Neural cell (in vitro differentiated cells): ENCODE data around the gene SLC24A3. TPM values are rescaled to one million over a fixed set of nuclear protein-coding genes. Genes with fewer than 3 reads are reported as not detected.

Experiments
- H2AFZ ChIP-seq: fragments of 200-600, 300-800 bp; sonication (generic), shearing (Covaris generic); 2 replicates; pipeline ENCODE4 v1.6.0; 2014; ENCODE audit warnings: low read depth, mild to moderate bottlenecking, antibody characterized with exemption, low read length, moderate library complexity
- H3F3A ChIP-seq: fragments of 200-600 bp; shearing (Covaris generic); 2 replicates; pipeline ENCODE4 v1.6.1; 2016; ENCODE audit warnings: mild to moderate bottlenecking, moderate library complexity, mixed read lengths, antibody characterized with exemption, low read length; ENCODE audit not compliant: insufficient read depth, poor library complexity, severe bottlenecking
- H3K27ac ChIP-seq: fragments of 200-600, 300-800 bp; sonication (generic), shearing (Covaris generic); 2 replicates; pipeline ENCODE4 v1.5.1; 2014; ENCODE audit warnings: mild to moderate bottlenecking, low read length, moderate library complexity
- H3K27me3 ChIP-seq: fragments of 300-800, 200-600 bp; sonication (generic), shearing (Covaris generic); 2 replicates; pipeline ENCODE4 v1.6.0; 2014; ENCODE audit warnings: mild to moderate bottlenecking, low read depth, low read length, moderate library complexity; ENCODE audit not compliant: insufficient read depth
- H3K36me3 ChIP-seq: fragments of 300-800, 200-600 bp; sonication (generic), shearing (Covaris generic); 2 replicates; pipeline ENCODE4 v1.5.1; 2014; ENCODE audit warnings: mild to moderate bottlenecking, antibody characterized with exemption, low read length, moderate library complexity; ENCODE audit not compliant: insufficient read depth
- H3K4me2 ChIP-seq: fragments of 300-800, 200-600 bp; sonication (generic), shearing (Covaris generic); 2 replicates; pipeline ENCODE4 v1.6.0; 2014; ENCODE audit warnings: mild to moderate bottlenecking, low read length
- H3K4me3 ChIP-seq: fragments of 300-800, 200-600 bp; sonication (generic), shearing (Covaris generic); 2 replicates; pipeline ENCODE4 v1.5.1; 2014; ENCODE audit warnings: mild to moderate bottlenecking, low read length, moderate library complexity
- H3K79me2 ChIP-seq: fragments of 200-600 bp; shearing (Covaris generic); replicated peaks from 2 replicates; pipeline ENCODE4 v1.6.0; 2014; ENCODE audit warnings: mild to moderate bottlenecking, low read length, moderate library complexity; ENCODE audit not compliant: insufficient read depth
- H3K9ac ChIP-seq: fragments of 300-800, 200-600 bp; sonication (generic), shearing (Covaris generic); 2 replicates; pipeline ENCODE4 v1.6.1; 2016; ENCODE audit warnings: mild to moderate bottlenecking, low read length, mixed read lengths
- H3K9me2 ChIP-seq: fragments of 200-600 bp; shearing (Covaris generic); 2 replicates; pipeline ENCODE4 v1.6.1; 2016; ENCODE audit warnings: mild to moderate bottlenecking, low read length, mixed read lengths; ENCODE audit not compliant: insufficient read depth
- H3K9me3 ChIP-seq: fragments of 200-600, 300-800 bp; sonication (generic), shearing (Covaris generic); 2 replicates; pipeline ENCODE4 v1.6.1; 2016; ENCODE audit warnings: mild to moderate bottlenecking, mixed run types, low read length, moderate library complexity, mixed read lengths
- H4K20me1 ChIP-seq: fragments of 200-600 bp; shearing (Covaris generic); 2 replicates; pipeline ENCODE4 v1.6.1; 2016; ENCODE audit warnings: mild to moderate bottlenecking, mixed run types; ENCODE audit not compliant: insufficient read depth
- EP300 ChIP-seq: fragments of 450-650 bp; conservative IDR thresholded peaks from 2 replicates; pipeline ENCODE4 v1.6.1; 2014; ENCODE audit warnings: antibody characterized with exemption, mild to moderate bottlenecking, moderate library complexity; ENCODE audit not compliant: poor library complexity, severe bottlenecking
- EZH2 ChIP-seq: fragments of 200-600, 300-800 bp; shearing (Covaris generic), sonication (generic); IDR thresholded peaks from 2 replicates; pipeline ENCODE4 v1.6.1; 2014; ENCODE audit warnings: antibody characterized with exemption, low read length, borderline replicate concordance, mild to moderate bottlenecking; ENCODE audit not compliant: insufficient read depth, poor library complexity, severe bottlenecking
- MXI1 ChIP-seq: fragments of 450-650 bp; conservative IDR thresholded peaks from 2 replicates; pipeline ENCODE4 v1.6.1; 2014; ENCODE audit warnings: antibody characterized with exemption, mild to moderate bottlenecking; ENCODE audit not compliant: poor library complexity, severe bottlenecking
- POLR2AphosphoS5 ChIP-seq: IDR thresholded peaks from 2 replicates; pipeline ENCODE4 v1.6.1; 2012
- RAD21 ChIP-seq: fragments of 450-650 bp; conservative IDR thresholded peaks from 2 replicates; pipeline ENCODE4 v1.6.1; 2014; ENCODE audit warnings: antibody characterized with exemption, mild to moderate bottlenecking, moderate library complexity
- SMC3 ChIP-seq: fragments of 450-650 bp; conservative IDR thresholded peaks from 2 replicates; pipeline ENCODE4 v1.6.1; 2014; ENCODE audit warnings: antibody characterized with exemption, mild to moderate bottlenecking, moderate library complexity; ENCODE audit not compliant: poor library complexity
- TAF1 ChIP-seq: IDR thresholded peaks from 2 replicates; pipeline ENCODE4 v1.6.1; 2012; ENCODE audit warnings: low read depth
- polyA plus RNA-seq: library from polyadenylated mRNA; depleted of rRNA; stranded (reverse); fragments of >200 nt; gene quantifications from 2 replicates; pipeline ENCODE4 v1.2.3, GENCODE V29; 2014
- TF ChIP-seq, protein P1 (sequence below): fragments of 450-650 bp; IDR thresholded peaks from 2 replicates; pipeline ENCODE4 v1.5.1; 2014; ENCODE audit warnings: antibody characterized with exemption, mild to moderate bottlenecking, moderate library complexity; ENCODE audit not compliant: poor library complexity, severe bottlenecking
- TF ChIP-seq, protein P2 (sequence below): IDR thresholded peaks from 2 replicates; pipeline ENCODE4 v1.6.1; 2012; ENCODE audit warnings: borderline replicate concordance

SLC24A3 gene
- polyA plus RNA-seq, 1 donor from 2014 or later: 6.5 TPM

DNA sequence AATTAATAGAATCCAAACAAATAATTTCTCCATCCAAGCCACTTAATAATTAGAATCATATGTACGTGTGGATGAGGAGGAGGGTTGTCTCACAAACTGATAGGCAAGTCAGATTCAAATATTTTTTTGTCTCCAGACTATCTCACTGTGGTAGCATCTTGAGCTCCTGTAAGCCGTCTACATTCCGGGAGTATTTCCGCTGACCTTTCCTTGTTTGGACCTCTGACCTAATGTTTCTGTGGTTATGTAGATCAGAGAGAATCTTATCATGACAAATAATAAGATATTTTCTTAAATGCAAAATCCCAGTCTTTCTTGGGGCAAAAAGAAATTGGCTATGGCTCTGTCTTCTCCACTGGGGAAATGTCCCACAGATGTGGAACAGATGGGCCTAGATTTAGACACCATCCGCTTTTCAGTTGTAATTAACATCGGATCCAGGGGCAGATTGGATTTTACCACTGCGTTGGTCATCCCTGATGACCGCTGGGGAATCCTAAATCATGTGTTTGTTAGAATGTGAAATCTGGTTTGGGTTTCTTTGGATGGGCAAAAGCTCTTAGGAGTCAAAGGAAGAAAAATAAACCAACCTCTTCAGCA, 348.5 kb downstream of the SLC24A3 start:
- no peak for TF ChIP-seq SMC3
- no peak for TF ChIP-seq EP300
- TF ChIP-seq RAD21: no peak
- no peak for TF ChIP-seq MXI1
- TF ChIP-seq, protein P1, sequence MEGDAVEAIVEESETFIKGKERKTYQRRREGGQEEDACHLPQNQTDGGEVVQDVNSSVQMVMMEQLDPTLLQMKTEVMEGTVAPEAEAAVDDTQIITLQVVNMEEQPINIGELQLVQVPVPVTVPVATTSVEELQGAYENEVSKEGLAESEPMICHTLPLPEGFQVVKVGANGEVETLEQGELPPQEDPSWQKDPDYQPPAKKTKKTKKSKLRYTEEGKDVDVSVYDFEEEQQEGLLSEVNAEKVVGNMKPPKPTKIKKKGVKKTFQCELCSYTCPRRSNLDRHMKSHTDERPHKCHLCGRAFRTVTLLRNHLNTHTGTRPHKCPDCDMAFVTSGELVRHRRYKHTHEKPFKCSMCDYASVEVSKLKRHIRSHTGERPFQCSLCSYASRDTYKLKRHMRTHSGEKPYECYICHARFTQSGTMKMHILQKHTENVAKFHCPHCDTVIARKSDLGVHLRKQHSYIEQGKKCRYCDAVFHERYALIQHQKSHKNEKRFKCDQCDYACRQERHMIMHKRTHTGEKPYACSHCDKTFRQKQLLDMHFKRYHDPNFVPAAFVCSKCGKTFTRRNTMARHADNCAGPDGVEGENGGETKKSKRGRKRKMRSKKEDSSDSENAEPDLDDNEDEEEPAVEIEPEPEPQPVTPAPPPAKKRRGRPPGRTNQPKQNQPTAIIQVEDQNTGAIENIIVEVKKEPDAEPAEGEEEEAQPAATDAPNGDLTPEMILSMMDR: no peak
- TF ChIP-seq POLR2AphosphoS5: no peak
- H3K9me3 ChIP-seq: no peaks in the 10 kb centered on the region
- H3K4me3 ChIP-seq: no peak overlapping the region
- no peaks in the 10 kb centered on the region for H3K79me2 ChIP-seq
- no peaks in the 10 kb centered on the region for H3K9me2 ChIP-seq
- no peaks in the 10 kb centered on the region for H3K27me3 ChIP-seq
- H3K27ac ChIP-seq: no peak overlapping the region
- H4K20me1 ChIP-seq: no peaks in the 10 kb centered on the region
- no peak overlapping the region for H3K9ac ChIP-seq
- H3K4me2 ChIP-seq: no peak overlapping the region
- H3K36me3 ChIP-seq: no peaks in the 10 kb centered on the region
- H2AFZ ChIP-seq: no peak overlapping the region
- H3F3A ChIP-seq: no peaks in the 10 kb centered on the region

DNA sequence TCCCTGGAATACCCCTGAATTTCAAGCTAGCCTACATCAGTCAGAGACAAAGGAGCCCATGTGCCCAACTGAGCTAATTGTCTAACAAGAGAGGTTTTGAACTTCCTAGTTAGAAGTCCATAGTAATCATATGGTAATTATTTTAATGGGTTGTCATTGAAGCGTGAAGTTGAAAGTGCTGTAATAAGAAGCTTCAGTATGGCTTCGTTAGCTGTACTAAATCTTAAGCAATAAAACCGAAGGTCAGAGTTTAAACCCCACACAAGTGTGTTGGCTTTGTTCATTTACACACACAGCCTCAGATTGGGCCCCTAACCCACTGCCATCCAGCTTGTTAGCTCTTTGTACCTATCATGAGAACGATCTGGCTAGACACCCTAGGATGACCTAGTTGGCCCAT, 350.0 kb downstream of the SLC24A3 start:
- Histone ChIP-seq H3K27me3 (no peaks in the 10 kb centered on the region), H3K9me3 (no peaks in the 10 kb centered on the region), H2AFZ (no peak overlapping the region), H3K9me2 (no peaks in the 10 kb centered on the region), H3K36me3 (no peaks in the 10 kb centered on the region), H3K27ac (no peak overlapping the region), H3K4me2 (no peak overlapping the region), H3K9ac (no peak overlapping the region), H3F3A (no peaks in the 10 kb centered on the region), H3K4me3 (no peak overlapping the region), H3K79me2 (no peaks in the 10 kb centered on the region), H4K20me1 (no peaks in the 10 kb centered on the region)
- TF ChIP-seq SMC3: no peak
- no peak for TF ChIP-seq MXI1
- TF ChIP-seq EP300: no peak
- TF ChIP-seq EZH2: no peak
- TF ChIP-seq, protein P1: no peak
- no peak for TF ChIP-seq RAD21
- TF ChIP-seq TAF1: no peak

DNA sequence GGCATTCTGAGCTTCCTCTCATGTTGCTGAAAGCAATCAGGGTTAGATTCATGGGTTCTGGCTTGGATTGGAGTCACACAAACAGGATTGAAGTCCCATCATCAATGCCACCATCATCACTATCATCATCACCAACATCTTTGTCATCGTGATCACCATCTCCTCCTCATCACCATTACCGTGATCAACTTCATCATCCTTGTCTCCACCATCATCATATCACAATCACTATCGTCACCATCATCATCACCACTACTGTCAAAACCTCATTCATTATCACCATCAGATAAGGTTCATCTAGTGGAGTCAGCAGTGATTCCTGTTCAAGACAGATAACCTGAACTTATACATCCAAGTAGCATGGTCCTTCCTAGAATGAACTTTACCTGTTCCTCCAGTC, 351.8 kb downstream of the SLC24A3 start:
- Histone ChIP-seq H3K79me2 (no peaks in the 10 kb centered on the region), H3F3A (no peaks in the 10 kb centered on the region), H4K20me1 (no peaks in the 10 kb centered on the region), H3K27ac (no peak overlapping the region), H3K9me3 (no peaks in the 10 kb centered on the region), H3K27me3 (no peaks in the 10 kb centered on the region), H3K36me3 (no peaks in the 10 kb centered on the region), H3K9ac (no peak overlapping the region), H2AFZ (no peak overlapping the region), H3K4me3 (no peak overlapping the region), H3K4me2 (no peak overlapping the region), H3K9me2 (no peaks in the 10 kb centered on the region)
- TF ChIP-seq POLR2AphosphoS5 (no peak), SMC3 (no peak), TAF1 (no peak), RAD21 (no peak), EP300 (no peak), EZH2 (no peak)
- TF ChIP-seq, protein P2, sequence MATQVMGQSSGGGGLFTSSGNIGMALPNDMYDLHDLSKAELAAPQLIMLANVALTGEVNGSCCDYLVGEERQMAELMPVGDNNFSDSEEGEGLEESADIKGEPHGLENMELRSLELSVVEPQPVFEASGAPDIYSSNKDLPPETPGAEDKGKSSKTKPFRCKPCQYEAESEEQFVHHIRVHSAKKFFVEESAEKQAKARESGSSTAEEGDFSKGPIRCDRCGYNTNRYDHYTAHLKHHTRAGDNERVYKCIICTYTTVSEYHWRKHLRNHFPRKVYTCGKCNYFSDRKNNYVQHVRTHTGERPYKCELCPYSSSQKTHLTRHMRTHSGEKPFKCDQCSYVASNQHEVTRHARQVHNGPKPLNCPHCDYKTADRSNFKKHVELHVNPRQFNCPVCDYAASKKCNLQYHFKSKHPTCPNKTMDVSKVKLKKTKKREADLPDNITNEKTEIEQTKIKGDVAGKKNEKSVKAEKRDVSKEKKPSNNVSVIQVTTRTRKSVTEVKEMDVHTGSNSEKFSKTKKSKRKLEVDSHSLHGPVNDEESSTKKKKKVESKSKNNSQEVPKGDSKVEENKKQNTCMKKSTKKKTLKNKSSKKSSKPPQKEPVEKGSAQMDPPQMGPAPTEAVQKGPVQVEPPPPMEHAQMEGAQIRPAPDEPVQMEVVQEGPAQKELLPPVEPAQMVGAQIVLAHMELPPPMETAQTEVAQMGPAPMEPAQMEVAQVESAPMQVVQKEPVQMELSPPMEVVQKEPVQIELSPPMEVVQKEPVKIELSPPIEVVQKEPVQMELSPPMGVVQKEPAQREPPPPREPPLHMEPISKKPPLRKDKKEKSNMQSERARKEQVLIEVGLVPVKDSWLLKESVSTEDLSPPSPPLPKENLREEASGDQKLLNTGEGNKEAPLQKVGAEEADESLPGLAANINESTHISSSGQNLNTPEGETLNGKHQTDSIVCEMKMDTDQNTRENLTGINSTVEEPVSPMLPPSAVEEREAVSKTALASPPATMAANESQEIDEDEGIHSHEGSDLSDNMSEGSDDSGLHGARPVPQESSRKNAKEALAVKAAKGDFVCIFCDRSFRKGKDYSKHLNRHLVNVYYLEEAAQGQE: no peak
- TF ChIP-seq, protein P1: no peak
